ENCODE data around the gene PUM1. TPM values are rescaled to one million over a fixed set of nuclear protein-coding genes. Genes with fewer than 3 reads are reported as not detected.

Gene PUM1
- total RNA-seq, 1 experiment from 2014 or later, result 110 TPM

DNA sequence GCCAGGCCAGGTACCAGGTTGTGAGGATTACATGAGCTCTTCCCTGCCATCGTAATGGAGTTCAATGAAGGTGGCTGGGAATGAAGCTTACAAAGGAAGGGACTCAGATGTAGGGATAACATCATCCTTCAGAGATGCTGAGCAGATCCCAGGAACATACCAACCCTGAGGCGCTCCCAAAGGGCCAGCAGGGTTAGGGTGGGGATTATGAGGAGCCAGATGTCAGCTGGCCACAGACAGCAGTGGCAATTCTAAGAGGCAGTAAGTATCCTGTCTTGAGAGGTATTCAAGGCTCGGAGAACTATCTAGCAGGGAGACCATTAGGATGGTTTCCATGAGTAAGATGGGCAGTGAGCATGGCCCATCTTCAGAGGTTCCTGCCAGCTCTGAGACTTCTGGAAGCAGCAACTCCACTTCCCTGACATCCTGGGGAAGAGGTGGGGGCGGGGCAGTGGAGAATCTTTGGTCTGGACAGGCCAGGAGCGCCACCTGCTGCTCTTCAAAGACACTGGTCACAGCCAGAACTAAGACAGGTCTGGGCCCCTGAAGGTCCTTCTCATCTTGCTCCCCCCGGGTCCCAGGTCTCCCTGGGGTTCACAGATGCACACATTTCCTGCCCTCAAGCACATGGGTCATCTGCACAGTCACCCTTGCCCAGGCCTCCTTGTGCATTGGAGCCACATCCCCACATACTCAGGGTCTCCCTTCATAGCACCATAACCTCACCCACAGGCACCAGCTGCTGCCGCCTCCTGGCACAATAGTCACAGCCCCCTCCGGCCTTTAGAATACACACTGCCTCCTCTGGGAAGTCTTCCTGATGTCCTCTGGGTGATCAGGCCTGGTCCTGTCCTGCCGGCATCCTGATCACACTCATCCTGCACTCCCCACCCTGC lies 154.2 kb downstream of the PUM1 start:
- intact Hi-C loops (cut with micrococcal nuclease), result loop anchor here (1.0 kb wide), 3 partner anchors 110 to 192 kb away; no protein-coding TSS in a partner anchor
- H3K27me3 Mint-ChIP-seq (ENCODE audit: insufficient read depth, unreplicated experiment), result no peaks in the 10 kb centered on the region
- no peaks in the 10 kb centered on the region for H3K9me3 Mint-ChIP-seq (ENCODE audit: unreplicated experiment)
- CTCF ChIA-PET, result interaction anchor here (0.6 to 14.3 kb wide), 46 partner anchors 10 to 848 kb away, joined by 3 to 494 read pairs (median 4); partner anchors contain the start of gene MATN1
- peaks cover 8% of the 10 kb centered on the region for H3K36me3 Mint-ChIP-seq (ENCODE audit: insufficient read depth, unreplicated experiment)
- TF ChIP-seq, protein P1, sequence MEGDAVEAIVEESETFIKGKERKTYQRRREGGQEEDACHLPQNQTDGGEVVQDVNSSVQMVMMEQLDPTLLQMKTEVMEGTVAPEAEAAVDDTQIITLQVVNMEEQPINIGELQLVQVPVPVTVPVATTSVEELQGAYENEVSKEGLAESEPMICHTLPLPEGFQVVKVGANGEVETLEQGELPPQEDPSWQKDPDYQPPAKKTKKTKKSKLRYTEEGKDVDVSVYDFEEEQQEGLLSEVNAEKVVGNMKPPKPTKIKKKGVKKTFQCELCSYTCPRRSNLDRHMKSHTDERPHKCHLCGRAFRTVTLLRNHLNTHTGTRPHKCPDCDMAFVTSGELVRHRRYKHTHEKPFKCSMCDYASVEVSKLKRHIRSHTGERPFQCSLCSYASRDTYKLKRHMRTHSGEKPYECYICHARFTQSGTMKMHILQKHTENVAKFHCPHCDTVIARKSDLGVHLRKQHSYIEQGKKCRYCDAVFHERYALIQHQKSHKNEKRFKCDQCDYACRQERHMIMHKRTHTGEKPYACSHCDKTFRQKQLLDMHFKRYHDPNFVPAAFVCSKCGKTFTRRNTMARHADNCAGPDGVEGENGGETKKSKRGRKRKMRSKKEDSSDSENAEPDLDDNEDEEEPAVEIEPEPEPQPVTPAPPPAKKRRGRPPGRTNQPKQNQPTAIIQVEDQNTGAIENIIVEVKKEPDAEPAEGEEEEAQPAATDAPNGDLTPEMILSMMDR (IDR thresholded peaks at IDR 0.05; ENCODE audit: unreplicated experiment), result peak; percentile 85
- peaks cover 15% of the 10 kb centered on the region for H3K4me1 Mint-ChIP-seq (ENCODE audit: insufficient read depth, unreplicated experiment)
- no TSS peak for BruUV-seq (replicated peaks)
- peak; percentile 91 for DNase-seq (ENCODE audit: unreplicated experiment)
- no peak overlapping the region for H3K4me3 Mint-ChIP-seq (ENCODE audit: unreplicated experiment)
- H3K27ac Mint-ChIP-seq (ENCODE audit: low read depth, unreplicated experiment), result no peak overlapping the region
- POLR2A ChIA-PET, result interaction anchor here (0.6 to 5.2 kb wide), 13 partner anchors 10 to 192 kb away, joined by 3 to 56 read pairs (median 11); no protein-coding TSS in a partner anchor

DNA sequence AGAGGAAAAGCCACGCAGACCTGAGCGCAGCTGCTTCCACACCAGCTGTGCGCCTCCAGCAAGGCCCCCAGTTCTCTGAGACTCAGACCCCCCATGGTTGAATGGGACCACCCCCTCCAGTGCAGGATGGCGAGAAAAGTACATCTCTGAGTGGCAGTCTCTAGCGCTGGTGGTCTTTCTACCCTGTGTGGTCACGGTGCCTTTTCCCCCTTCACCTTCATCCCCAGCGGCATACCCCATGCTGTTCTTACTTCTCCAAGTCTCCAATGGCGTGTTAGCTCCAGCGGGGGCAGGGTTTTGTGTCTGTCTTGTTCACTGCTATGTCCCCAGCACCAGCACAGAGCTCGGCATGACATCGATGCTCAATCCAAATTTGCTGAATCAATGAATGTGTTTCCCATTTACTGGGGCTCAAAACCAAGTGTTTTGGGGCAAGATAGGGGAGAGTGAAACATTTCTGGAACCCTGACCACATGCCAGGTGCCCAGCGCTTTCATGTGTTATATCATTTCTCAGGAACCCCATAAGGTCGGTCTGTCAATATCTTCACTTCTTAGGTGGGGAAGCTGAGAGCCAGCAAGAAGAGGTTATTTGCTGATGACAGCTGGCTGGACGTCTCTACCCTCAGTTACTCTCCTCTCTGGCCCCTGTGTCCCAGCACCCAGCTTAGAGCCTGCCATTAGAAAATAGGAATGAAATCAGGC lies 156.0 kb downstream of the PUM1 start:
- TF ChIP-seq, protein P1 (IDR thresholded peaks at IDR 0.05; ENCODE audit: unreplicated experiment), result no peak
- Mint-ChIP-seq H3K4me3 (ENCODE audit: unreplicated experiment) (peak overlapping the region; percentile 72), H3K27ac (ENCODE audit: low read depth, unreplicated experiment) (no peak overlapping the region), H3K9me3 (ENCODE audit: unreplicated experiment) (no peaks in the 10 kb centered on the region), H3K4me1 (ENCODE audit: insufficient read depth, unreplicated experiment) (peaks cover 15% of the 10 kb centered on the region), H3K27me3 (ENCODE audit: insufficient read depth, unreplicated experiment) (no peaks in the 10 kb centered on the region), H3K36me3 (ENCODE audit: insufficient read depth, unreplicated experiment) (peaks cover 8% of the 10 kb centered on the region)
- intact Hi-C loops (cut with micrococcal nuclease), result no loop called here
- no peak for DNase-seq (ENCODE audit: unreplicated experiment)
- ChIA-PET CTCF (interaction anchor here (0.7 to 14.3 kb wide), 13 partner anchors 20 to 529 kb away, joined by 3 to 494 read pairs (median 6); no protein-coding TSS in a partner anchor), POLR2A (interaction anchor here (0.9 to 5.2 kb wide), 12 partner anchors 12 to 193 kb away, joined by 3 to 56 read pairs (median 14); no protein-coding TSS in a partner anchor)
- BruUV-seq (replicated peaks), result no TSS peak

DNA sequence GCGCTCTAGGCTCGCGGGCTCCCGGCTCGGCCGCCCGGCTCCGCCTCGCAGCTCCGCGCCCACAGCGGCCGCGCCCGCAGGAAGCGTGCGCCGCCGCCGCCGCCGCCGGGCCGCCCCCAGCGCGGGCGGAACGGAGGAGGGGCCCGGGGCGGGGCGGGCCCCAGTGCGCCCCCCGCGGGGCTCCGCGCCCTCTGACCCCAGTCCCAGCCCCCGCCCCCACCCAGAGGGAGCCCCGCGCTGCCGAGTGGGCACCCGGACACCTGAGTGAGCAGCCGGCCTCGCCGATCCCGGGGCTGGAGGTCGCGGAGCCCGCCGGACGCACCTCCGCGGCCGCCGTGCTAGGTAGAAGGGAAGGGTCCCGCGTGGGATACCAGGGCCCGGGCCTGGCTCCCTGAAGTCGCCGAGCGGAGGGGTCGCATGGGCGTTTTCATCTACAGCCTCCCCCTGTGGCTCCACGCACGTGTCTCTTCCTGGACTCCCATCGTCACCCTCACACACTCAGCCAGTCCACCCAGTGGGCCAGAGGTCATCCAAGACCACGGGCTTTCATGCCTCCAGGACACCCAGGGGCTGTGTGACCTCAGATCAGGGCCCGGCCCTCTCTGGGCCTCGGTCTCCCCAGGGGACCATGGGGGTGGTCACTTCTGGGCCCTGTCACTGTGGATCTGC lies 156.7 kb downstream of the PUM1 start, which contains the start of gene SDC3:
TSS of gene SDC3 (minus strand) at position 63 of the 669 bp plus-strand sequence. CDS start 172 bp downstream, outside the sequence.
- peak; percentile 41 for DNase-seq (ENCODE audit: unreplicated experiment)
- CTCF ChIA-PET, result interaction anchor here (0.7 to 14.3 kb wide), 9 partner anchors 34 to 528 kb away, joined by 3 to 494 read pairs (median 4); no protein-coding TSS in a partner anchor
- Mint-ChIP-seq H3K27ac (ENCODE audit: low read depth, unreplicated experiment) (peak within 1 kb of the TSS; percentile 46), H3K9me3 (ENCODE audit: unreplicated experiment) (no peaks in the 10 kb centered on the region), H3K27me3 (ENCODE audit: insufficient read depth, unreplicated experiment) (no peaks in the 10 kb centered on the region), H3K4me3 (ENCODE audit: unreplicated experiment) (peak within 1 kb of the TSS; percentile 75), H3K4me1 (ENCODE audit: insufficient read depth, unreplicated experiment) (peaks cover 15% of the 10 kb centered on the region), H3K36me3 (ENCODE audit: insufficient read depth, unreplicated experiment) (peaks cover 8% of the 10 kb centered on the region)
- intact Hi-C loops (cut with micrococcal nuclease), result no loop called here
- TF ChIP-seq, protein P1 (IDR thresholded peaks at IDR 0.05; ENCODE audit: unreplicated experiment), result no peak
- POLR2A ChIA-PET, result interaction anchor here (0.9 to 5.2 kb wide), 9 partner anchors 12 to 193 kb away, joined by 3 to 56 read pairs (median 18); no protein-coding TSS in a partner anchor
- BruUV-seq (replicated peaks), result no TSS peak

Data from MCF 10A (cell line).